Femur (tissue), 1 donor: Measurements from ENCODE around the gene OR7A5.
A peak's percentile ranks its signal among the peaks of the same experiment; 100 is the strongest.
"Not testable (repeated sequence)": the region's sequence is repeated elsewhere in the genome, so short reads cannot be mapped to it uniquely, and the experiment has no call there.

ENCODE experiments used
- DNase-seq: peaks from one replicate; pipeline ENCODE4 v3.0.0-alpha.2; 2017

Gene OR7A5

DNA sequence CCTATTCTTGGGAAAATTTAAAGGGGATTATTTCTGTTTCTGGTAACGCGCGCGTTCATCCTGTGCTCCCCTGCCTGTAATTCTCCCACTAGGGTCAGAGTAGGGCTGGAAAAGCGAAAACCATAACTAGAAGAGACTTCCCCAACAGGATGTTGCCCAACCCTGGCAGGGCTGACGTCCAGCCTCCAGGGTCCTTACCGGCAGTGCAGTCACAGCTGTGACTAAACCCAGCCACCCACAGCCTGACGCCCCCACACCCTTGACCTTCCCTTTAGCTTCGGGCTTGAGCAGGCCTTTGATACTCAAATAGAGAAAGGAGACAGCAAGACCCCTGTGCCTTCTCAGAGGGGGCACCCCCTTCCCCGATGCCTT lies 50.3 kb downstream of the OR7A5 start:
- peak; percentile 51 for DNase-seq

DNA sequence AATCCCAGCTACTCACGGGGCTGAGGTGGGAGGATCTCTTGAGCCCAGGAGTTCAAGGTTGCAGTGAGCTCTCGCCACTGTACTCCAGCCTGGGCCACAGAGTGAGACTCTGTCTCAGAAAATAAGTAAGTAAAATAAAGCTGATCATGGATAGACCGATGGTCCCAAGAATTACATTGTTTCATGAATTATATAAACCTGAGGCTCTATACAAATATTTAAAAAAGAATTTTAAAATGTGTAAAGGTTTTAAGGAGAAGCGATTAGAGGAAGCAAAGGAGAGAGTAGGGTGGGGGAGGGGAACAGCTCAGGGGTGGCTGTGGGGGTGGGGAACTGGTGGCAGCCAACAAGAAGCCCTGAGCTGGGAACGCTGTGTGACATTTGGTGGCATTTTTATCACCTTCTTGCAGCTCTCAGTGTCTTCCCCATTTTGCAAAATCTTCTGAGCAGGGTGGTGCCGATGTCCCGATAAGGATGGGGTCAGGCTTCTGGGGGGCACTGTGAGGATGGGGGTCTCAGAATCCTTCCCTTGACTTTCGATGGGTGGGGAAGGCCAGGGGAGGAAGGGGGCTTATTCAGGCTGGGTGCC lies 51.5 kb downstream of the OR7A5 start:
- DNase-seq = not testable (repeated sequence)

DNA sequence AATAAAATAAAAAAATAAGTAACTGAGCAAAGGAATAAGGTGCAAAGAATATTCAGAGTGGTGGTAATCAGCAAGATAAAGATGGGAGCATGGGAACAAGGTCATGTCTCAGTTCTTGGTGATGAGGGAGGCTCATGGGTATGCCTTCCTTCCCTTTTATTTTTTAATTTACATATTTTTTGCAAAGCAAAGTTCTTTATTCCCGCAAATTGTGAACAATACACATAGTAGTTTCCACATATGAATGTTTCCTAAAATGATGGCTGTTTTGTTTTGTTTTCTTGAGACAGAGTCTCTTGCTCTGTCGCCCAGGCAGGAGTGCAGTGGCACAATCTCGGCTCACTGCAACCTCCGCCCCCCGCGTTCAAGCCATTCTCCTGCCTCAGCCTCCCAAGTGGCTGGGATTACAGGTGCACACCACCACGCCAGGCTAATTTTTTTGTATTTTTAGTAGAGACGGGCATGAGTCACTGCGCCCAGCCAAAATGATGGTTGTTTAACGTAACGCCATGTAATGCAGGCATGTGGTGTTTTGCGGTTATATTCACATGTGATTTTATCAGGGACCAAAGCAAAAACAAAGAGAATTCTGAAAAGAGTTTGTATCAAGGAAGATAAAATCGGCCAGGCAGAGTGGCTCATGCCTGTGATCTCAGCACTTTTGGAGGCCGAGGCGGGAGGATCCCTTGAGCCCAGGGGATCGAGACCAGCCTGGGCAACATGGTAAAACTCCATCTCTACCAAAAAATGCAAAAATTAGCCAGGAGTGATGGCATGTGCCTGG lies 52.2 kb downstream of the OR7A5 start:
- no peak for DNase-seq

DNA sequence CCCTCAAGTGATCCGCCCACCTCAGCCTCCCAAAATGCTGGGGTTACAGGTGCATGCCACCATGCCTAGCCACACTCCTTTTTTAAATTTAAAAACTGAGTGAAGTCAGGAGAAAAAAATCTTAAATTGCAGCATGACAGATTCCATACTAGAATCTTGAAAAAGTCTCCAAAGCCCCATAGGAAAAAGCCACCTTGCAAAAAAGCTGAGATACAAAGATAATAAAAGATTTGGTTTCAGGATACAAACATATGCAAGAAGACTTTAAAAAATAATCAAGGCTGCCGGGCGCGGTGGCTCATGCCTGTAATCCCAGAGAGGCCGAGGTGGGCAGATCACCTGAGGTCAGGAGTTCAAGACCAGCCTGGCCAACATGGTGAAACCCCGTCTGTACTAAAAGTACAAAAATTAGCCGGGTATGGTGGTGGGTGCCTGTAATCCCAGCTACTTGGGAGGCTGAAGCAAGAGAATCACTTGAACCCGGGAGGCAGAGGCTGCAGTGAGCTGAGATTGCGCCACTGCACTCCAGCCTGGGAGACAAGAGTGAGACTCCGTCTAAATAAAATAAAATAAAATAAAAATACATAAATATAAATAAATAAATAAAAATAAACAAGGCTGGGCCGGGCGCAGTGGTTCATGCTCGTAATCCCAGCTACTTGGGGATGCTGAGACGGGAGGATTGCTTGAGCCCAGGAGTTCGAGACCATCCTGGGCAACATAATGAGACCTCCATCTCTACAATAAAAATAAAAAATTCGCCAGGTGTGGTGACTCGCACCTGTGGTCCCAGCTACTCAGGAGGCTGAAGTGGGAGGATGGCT lies 53.1 kb downstream of the OR7A5 start:
- DNase-seq = not testable (repeated sequence)

DNA sequence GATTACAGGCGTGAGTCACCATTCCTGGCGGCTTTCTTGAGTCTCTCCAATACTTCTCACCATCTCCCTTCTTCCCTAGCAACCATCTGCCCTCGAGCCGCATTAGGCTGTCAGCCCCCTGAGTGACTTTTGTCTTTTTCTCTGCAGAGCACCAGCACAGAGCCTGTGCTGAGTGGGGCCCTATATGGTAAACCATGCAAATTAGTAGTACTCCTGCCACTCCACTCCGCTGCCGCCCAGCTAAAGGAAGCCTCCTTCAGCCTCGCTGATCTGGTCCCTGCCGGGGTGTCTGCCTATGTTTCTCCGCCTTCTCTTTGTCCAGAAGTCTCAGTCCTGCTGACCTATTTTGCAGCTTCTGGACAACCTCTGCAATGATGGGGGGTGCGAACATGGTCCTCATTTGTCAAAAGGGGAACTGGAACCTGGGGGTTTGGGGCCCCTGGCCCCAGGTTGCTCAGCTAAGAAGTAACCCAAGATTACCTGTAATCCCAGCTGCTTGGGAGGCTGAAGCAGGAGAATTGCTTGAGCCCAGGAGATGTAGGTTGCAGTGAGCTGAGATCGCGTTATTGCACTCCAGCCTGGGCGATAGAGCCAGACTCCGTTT lies 54.3 kb downstream of the OR7A5 start:
- not testable (repeated sequence) for DNase-seq

DNA sequence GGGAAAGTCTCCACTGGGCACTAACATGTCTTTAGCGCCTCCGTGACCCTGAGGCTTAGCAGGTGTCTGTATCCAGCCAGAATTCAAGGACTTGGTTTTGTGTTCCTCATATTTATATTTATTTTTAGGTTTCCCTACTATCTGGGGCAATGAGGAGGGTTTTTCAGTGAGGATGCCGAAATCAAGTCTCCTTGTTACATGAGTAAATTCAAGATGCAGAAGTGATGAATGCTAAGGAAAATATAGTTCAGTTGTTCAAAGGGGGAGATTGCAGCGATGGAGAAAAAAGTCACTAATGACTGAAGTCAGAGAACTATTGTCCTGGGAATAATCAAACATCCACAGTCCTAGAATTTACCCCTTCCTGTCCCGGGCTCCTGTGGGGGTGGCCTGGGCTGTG lies 55.8 kb downstream of the OR7A5 start:
- no peak for DNase-seq

DNA sequence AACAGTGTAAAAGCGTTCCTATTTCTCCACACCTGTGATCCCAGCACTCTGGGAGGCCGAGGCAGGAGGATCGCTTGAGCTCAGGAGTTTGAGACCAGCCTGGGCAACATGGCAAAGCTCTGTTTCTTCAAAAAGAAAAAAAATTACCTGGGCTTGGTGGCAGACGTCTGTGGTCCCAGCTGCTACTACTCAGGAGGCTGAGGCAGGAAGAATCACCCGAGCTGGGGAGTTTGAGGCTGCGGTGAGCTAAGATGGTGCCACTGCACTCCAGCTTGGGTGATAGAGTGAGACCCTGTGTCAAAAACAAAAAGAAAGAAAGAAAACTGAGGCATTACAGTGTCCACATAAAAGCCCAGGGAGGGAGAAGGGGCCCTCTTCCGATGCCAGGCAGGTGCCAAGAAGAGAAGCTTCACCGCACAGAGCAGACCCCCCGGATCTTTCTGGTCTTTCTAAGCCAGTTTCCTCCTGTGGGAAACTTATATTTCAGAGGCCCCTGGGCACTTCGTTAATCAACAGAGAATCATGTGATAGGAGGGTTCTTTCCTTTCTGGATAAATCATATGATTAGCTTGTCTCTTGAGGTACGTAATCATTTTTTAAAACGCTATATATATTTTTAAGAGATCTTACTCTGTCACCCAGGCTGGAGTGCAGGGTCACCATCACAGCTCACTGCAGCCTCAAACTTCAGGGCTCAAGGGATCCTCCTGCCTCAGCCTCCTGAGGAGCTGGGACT lies 56.7 kb downstream of the OR7A5 start, which contains the start of gene ADGRE2:
Gene ADGRE2 (minus strand): TSS at position 451 of the 736 bp plus-strand sequence. CDS start 1,804 bp downstream, outside the sequence.
- DNase-seq = not testable (repeated sequence)

DNA sequence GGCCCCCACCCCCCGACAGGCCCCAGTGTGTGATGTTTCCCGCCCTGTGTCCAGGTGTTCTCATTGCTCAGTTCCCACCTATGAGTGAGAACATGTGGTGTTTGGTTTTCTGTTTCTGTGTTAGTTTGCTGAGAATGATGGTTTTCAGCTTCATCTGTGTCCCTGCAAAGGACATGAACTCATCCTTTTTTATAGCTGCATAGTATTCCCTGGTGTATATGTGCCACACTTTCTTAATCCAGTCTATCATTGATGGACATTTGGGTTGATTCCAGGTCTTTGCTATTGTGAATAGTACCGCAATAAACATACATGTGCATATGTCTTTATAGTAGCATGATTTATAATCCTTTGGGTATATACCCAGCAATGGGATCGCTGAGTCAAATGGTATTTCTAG lies 57.3 kb downstream of the OR7A5 start:
- not testable (repeated sequence) for DNase-seq
